ENCODE data around the gene UBE2J2.
"Not testable (repeated sequence)": the region's sequence is repeated elsewhere in the genome, so short reads cannot be mapped to it uniquely, and the experiment has no call there.

Gene UBE2J2

DNA sequence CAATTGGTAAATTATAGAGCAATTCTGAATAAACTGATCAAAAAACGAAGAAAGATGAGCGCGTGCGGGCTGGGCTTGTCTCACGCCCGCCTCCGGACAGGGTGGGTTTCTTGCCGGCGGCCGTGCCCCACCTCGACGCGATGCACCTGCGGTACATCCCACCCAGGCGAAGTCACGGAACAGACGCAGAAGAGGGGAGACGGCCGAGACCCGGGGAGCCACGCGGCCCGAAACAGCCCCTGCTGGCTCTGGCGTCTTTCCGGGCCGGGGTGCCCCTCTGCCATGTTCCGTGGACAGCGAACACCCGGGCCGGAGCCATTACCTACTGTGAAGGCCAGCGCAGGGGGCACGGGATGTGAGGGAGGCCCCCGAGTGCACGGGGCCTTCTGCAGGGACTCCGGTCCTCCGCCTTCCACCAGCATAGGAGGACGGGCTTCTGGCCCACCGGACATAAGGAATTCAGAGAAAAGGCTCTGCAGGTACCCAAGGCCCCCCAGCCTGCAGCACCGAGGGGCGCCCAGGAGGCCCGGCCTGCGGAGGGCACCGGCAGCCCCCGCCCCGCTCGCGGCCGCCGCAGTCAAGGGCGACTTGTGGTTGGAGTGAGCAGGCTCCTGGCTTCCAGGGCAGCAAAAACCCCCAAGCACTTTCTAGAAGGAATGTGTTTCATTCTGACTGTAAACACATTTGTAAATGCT is 19.5 kb downstream of the UBE2J2 start:
- no peak overlapping the region for H3K4ac ChIP-seq (ENCODE audit: low read depth in 1 of 2, low read length in 2 of 2)
- no peaks in the 10 kb centered on the region for H3K9me3 ChIP-seq (ENCODE audit: control insufficient read depth, low read length)
- no peak overlapping the region for H4K91ac ChIP-seq (ENCODE audit: low read length)
- no peak overlapping the region for H2BK12ac ChIP-seq (ENCODE audit: low read length in 2 of 2)
- H3K36me3 ChIP-seq (ENCODE audit: control insufficient read depth in 1 of 2, insufficient read depth in 2 of 2, low read depth in 1 of 2, low read length in 2 of 2), result peaks cover 48 to 77% of the 10 kb centered on the region in 2 experiments
- no peak overlapping the region for H2AK5ac ChIP-seq (ENCODE audit: low read length, severe bottlenecking)
- H3K27me3 ChIP-seq (ENCODE audit: control insufficient read depth in 1 of 2, insufficient read depth in 1 of 2, low read length in 2 of 2), result no peaks in the 10 kb centered on the region
- H3K14ac ChIP-seq (ENCODE audit: low read length in 2 of 2), result no peak overlapping the region
- no peak overlapping the region for H3K4me3 ChIP-seq (ENCODE audit: insufficient read depth in 1 of 2, low read depth in 1 of 2, low read length in 2 of 2)
- no peak overlapping the region for H2AFZ ChIP-seq (ENCODE audit: low read depth, low read length)
- no peak for DNase-seq
- H3K79me1 ChIP-seq (replicated peaks; ENCODE audit: low read length, poor library complexity, severe bottlenecking), result peaks cover 47% of the 10 kb centered on the region
- H3K4me2 ChIP-seq (ENCODE audit: low read length, poor library complexity, severe bottlenecking), result no peak overlapping the region
- no peak overlapping the region for H3K23ac ChIP-seq (ENCODE audit: low read length in 2 of 2)
- no peak overlapping the region for H3K9ac ChIP-seq (ENCODE audit: low read length)
- WGBS, result 97% methylated on average over 50 of the region's 50 CpGs
- no peak overlapping the region for H3K27ac ChIP-seq (ENCODE audit: low read length, poor library complexity, severe bottlenecking)
- H2BK120ac ChIP-seq (ENCODE audit: low read depth, low read length), result no peak overlapping the region
- H3K4me1 ChIP-seq (ENCODE audit: control insufficient read depth, insufficient read depth, low read depth, low read length), result peaks cover 25% of the 10 kb centered on the region
- no peak overlapping the region for H2BK5ac ChIP-seq (ENCODE audit: low read depth, low read length, poor library complexity, severe bottlenecking)
- H4K8ac ChIP-seq (ENCODE audit: low read length), result no peak overlapping the region
- no peak overlapping the region for H3K18ac ChIP-seq (ENCODE audit: low read depth in 1 of 2, low read length in 2 of 2)
- H2BK15ac ChIP-seq (ENCODE audit: low read depth, poor library complexity, severe bottlenecking), result no peak overlapping the region

DNA sequence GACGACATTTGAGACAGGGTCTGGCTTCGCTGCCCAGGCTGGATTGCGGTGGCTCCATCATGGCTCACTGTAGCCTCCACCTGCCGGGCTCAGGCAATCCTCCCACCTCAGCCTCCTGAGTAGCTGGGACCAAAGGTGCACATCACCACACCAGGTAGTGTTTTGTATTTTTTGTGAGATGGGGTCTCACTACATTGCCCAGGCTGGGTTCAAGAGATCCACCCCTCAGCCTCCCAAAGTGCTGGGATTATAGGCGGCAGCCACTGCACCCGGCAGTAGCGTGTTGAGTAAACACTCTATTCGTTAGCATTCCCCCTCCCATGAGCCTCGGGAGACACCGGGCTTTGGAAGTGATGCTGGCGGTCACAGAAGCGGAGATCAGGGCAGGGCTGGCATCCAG is 20.3 kb downstream of the UBE2J2 start:
- H3K4ac ChIP-seq (ENCODE audit: low read depth in 1 of 2, low read length in 2 of 2), result no peak overlapping the region
- DNase-seq, result no peak
- peaks cover 43 to 69% of the 10 kb centered on the region in 2 experiments for H3K36me3 ChIP-seq (ENCODE audit: control insufficient read depth in 1 of 2, insufficient read depth in 2 of 2, low read depth in 1 of 2, low read length in 2 of 2)
- peaks cover 44% of the 10 kb centered on the region for H3K79me1 ChIP-seq (replicated peaks; ENCODE audit: low read length, poor library complexity, severe bottlenecking)
- H3K4me1 ChIP-seq (ENCODE audit: control insufficient read depth, insufficient read depth, low read depth, low read length), result peaks cover 17% of the 10 kb centered on the region
- no peak overlapping the region for H3K4me2 ChIP-seq (ENCODE audit: low read length, poor library complexity, severe bottlenecking)
- no peak overlapping the region for H3K4me3 ChIP-seq (ENCODE audit: insufficient read depth in 1 of 2, low read depth in 1 of 2, low read length in 2 of 2)
- H3K18ac ChIP-seq (ENCODE audit: low read depth in 1 of 2, low read length in 2 of 2), result no peak overlapping the region
- H2AK5ac ChIP-seq (ENCODE audit: low read length, severe bottlenecking), result no peak overlapping the region
- no peak overlapping the region for H3K27ac ChIP-seq (ENCODE audit: low read length, poor library complexity, severe bottlenecking)
- no peak overlapping the region for H3K23ac ChIP-seq (ENCODE audit: low read length in 2 of 2)
- no peak overlapping the region for H2AFZ ChIP-seq (ENCODE audit: low read depth, low read length)
- H2BK15ac ChIP-seq (ENCODE audit: low read depth, poor library complexity, severe bottlenecking), result no peak overlapping the region
- H4K91ac ChIP-seq (ENCODE audit: low read length), result no peak overlapping the region
- no peaks in the 10 kb centered on the region for H3K9me3 ChIP-seq (ENCODE audit: control insufficient read depth, low read length)
- H3K9ac ChIP-seq (ENCODE audit: low read length), result no peak overlapping the region
- no peak overlapping the region for H3K14ac ChIP-seq (ENCODE audit: low read length in 2 of 2)
- no peak overlapping the region for H4K8ac ChIP-seq (ENCODE audit: low read length)
- no peaks in the 10 kb centered on the region for H3K27me3 ChIP-seq (ENCODE audit: control insufficient read depth in 1 of 2, insufficient read depth in 1 of 2, low read length in 2 of 2)
- no peak overlapping the region for H2BK5ac ChIP-seq (ENCODE audit: low read depth, low read length, poor library complexity, severe bottlenecking)
- H2BK12ac ChIP-seq (ENCODE audit: low read length in 2 of 2), result no peak overlapping the region
- no peak overlapping the region for H2BK120ac ChIP-seq (ENCODE audit: low read depth, low read length)
- WGBS, result 97% methylated on average over 12 of the region's 12 CpGs

DNA sequence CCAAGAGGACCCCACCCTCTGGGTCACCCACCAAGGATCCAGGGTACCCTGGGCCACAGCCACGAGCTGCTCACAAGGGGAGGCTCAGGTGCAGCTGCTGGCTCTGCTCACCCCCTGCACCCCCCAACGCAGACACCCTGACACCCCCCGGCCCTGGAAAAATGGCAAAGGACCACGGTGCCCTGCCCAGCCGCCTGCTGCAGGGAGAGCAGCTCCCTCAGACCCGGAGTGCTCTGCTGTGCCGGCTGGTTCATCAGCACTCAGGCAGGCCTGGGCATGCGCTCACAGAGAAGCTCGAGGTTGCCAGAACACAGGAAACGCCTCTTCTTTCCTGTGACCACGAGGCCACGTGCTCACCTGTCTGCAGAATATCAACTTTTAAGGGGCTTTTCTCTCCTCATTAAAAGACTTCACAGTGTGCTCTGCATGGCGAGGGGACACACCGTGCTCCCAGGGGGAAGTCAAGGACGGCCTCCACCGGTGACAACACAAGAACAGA is 22.8 kb downstream of the UBE2J2 start:
- H4K8ac ChIP-seq (ENCODE audit: low read length), result peak overlapping the region; percentile 57
- H3K27ac ChIP-seq (ENCODE audit: low read length, poor library complexity, severe bottlenecking), result no peak overlapping the region
- peaks cover 25% of the 10 kb centered on the region for H3K4me1 ChIP-seq (ENCODE audit: control insufficient read depth, insufficient read depth, low read depth, low read length)
- no peaks in the 10 kb centered on the region for H3K9me3 ChIP-seq (ENCODE audit: control insufficient read depth, low read length)
- H2BK12ac ChIP-seq (ENCODE audit: low read length in 2 of 2), result peak overlapping the region in 1 of 2 experiments; percentile 8
- H4K91ac ChIP-seq (ENCODE audit: low read length), result peak overlapping the region; percentile 84
- peak overlapping the region; percentile 29 for H3K9ac ChIP-seq (ENCODE audit: low read length)
- peaks cover 6 to 14% of the 10 kb centered on the region in 2 experiments for H3K27me3 ChIP-seq (ENCODE audit: control insufficient read depth in 1 of 2, insufficient read depth in 1 of 2, low read length in 2 of 2)
- no peak overlapping the region for H3K4me2 ChIP-seq (ENCODE audit: low read length, poor library complexity, severe bottlenecking)
- no peak overlapping the region for H2BK120ac ChIP-seq (ENCODE audit: low read depth, low read length)
- peak overlapping the region in 1 of 2 experiments; percentile 73 for H3K4ac ChIP-seq (ENCODE audit: low read depth in 1 of 2, low read length in 2 of 2)
- no peak for DNase-seq
- peaks cover 33 to 59% of the 10 kb centered on the region in 2 experiments for H3K36me3 ChIP-seq (ENCODE audit: control insufficient read depth in 1 of 2, insufficient read depth in 2 of 2, low read depth in 1 of 2, low read length in 2 of 2)
- peak overlapping the region; percentile 63 to 67 for H3K18ac ChIP-seq (ENCODE audit: low read depth in 1 of 2, low read length in 2 of 2)
- peak overlapping the region; percentile 94 for H2BK15ac ChIP-seq (ENCODE audit: low read depth, poor library complexity, severe bottlenecking)
- no peak overlapping the region for H2BK5ac ChIP-seq (ENCODE audit: low read depth, low read length, poor library complexity, severe bottlenecking)
- H2AFZ ChIP-seq (ENCODE audit: low read depth, low read length), result no peak overlapping the region
- H3K4me3 ChIP-seq (ENCODE audit: insufficient read depth in 1 of 2, low read depth in 1 of 2, low read length in 2 of 2), result no peak overlapping the region
- H3K79me1 ChIP-seq (replicated peaks; ENCODE audit: low read length, poor library complexity, severe bottlenecking), result peaks cover 35% of the 10 kb centered on the region
- H2AK5ac ChIP-seq (ENCODE audit: low read length, severe bottlenecking), result peak overlapping the region; percentile 36
- H3K14ac ChIP-seq (ENCODE audit: low read length in 2 of 2), result no peak overlapping the region
- no peak overlapping the region for H3K23ac ChIP-seq (ENCODE audit: low read length in 2 of 2)
- WGBS, result 89% methylated on average over 16 of the region's 16 CpGs

DNA sequence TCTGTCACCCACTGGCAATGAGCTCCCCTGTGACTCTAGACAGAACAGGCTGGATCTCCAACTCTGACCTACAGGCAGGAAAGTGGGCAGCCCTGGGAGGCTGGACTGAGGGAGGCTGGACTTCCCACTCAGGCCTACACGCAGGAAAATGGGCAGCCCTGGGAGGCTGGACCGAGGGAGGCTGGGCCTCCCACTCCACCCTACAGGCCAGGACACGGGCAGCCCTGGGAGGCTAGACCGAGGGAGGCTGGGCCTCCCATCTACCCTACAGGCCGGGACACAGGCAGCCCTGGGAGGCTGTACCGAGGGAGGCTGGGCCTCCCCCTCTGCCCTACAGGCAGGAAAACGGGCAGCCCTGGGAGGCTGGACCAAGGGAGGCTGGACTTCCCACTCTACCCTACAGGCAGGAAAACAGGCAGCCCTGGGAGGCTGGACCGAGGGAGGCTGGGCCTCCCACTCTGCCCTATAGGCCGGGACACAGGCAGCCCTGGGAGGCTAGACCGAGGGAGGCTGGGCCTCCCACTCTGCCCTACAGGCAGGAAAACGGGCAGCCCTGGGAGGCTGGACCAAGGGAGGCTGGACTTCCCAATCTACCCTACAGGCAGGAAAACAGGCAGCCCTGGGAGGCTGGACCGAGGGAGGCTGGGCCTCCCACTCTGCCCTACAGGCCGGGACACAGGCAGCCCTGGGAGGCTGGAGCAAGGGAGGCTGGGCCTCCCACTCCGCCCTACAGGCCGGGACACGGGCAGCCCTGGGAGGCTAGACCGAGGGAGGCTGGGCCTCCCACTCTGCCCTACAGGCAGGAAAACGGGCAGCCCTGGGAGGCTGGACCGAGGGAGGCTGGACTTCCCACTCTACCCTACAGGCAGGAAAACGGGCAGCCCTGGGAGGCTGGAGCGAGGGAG is 25.4 kb downstream of the UBE2J2 start:
- DNase-seq; H3K4me2 ChIP-seq (ENCODE audit: low read length, poor library complexity, severe bottlenecking); H2BK120ac ChIP-seq (ENCODE audit: low read depth, low read length); H3K14ac ChIP-seq (ENCODE audit: low read length in 2 of 2); H2AK5ac ChIP-seq (ENCODE audit: low read length, severe bottlenecking); H3K23ac ChIP-seq (ENCODE audit: low read length in 2 of 2); H2BK15ac ChIP-seq (ENCODE audit: low read depth, poor library complexity, severe bottlenecking); H4K8ac ChIP-seq (ENCODE audit: low read length); H2BK5ac ChIP-seq (ENCODE audit: low read depth, low read length, poor library complexity, severe bottlenecking); H3K9ac ChIP-seq (ENCODE audit: low read length); H3K4ac ChIP-seq (ENCODE audit: low read depth in 1 of 2, low read length in 2 of 2); H3K4me3 ChIP-seq (ENCODE audit: insufficient read depth in 1 of 2, low read depth in 1 of 2, low read length in 2 of 2); H3K27ac ChIP-seq (ENCODE audit: low read length, poor library complexity, severe bottlenecking); H3K18ac ChIP-seq (ENCODE audit: low read depth in 1 of 2, low read length in 2 of 2); H3K9me3 ChIP-seq (ENCODE audit: control insufficient read depth, low read length); H2AFZ ChIP-seq (ENCODE audit: low read depth, low read length); H4K91ac ChIP-seq (ENCODE audit: low read length): not testable (repeated sequence)
- H3K27me3 ChIP-seq (ENCODE audit: control insufficient read depth in 1 of 2, insufficient read depth in 1 of 2, low read length in 2 of 2), result peaks cover 6 to 20% of the 10 kb centered on the region in 2 experiments
- peaks cover 19% of the 10 kb centered on the region for H3K79me1 ChIP-seq (replicated peaks; ENCODE audit: low read length, poor library complexity, severe bottlenecking)
- peaks cover 10 to 46% of the 10 kb centered on the region in 2 experiments for H3K36me3 ChIP-seq (ENCODE audit: control insufficient read depth in 1 of 2, insufficient read depth in 2 of 2, low read depth in 1 of 2, low read length in 2 of 2)
- peaks cover 33% of the 10 kb centered on the region for H3K4me1 ChIP-seq (ENCODE audit: control insufficient read depth, insufficient read depth, low read depth, low read length)
- WGBS, result 99% methylated on average over 12 of the region's 21 CpGs
- H2BK12ac ChIP-seq (ENCODE audit: low read length in 2 of 2), result peak overlapping the region in 1 of 2 experiments; percentile 80
